ENCODE results near the gene PAK3.

PAK3 gene

GRCh38 chrX:111265486-111265885 is 169.5 kb downstream of the PAK3 start:
- no peak for DNase-seq

- no peak for DNase-seq
These were observed 172.5 kb downstream of the PAK3 start for GRCh38 chrX:111268506-111268905.

- peak; percentile 37 for DNase-seq
These were observed 174.3 kb downstream of the PAK3 start, which contains the start of gene CAPN6 for GRCh38 chrX:111270339-111270738. Gene CAPN6 (minus strand): TSS chrX:111270483. CDS start chrX:111263936, 6,547 bp downstream.
